Activated CD4-positive, alpha-beta T cell treated with anti-CD3 and anti-CD28 coated beads, Interleukin-2, Interleukin-6, amounts not matched to agents 100 ng/mL and 50 ng/mL, durations not matched to agents 16 hours and 8 hours (primary cell): ENCODE measurements around the gene ME3.
"Not testable (repeated sequence)": the region's sequence is repeated elsewhere in the genome, so short reads cannot be mapped to it uniquely, and the experiment has no call there.

Source experiments
- DNase-seq: peaks from one replicate; pipeline ENCODE4 v3.0.0-alpha.2; 2020

The ME3 gene

DNA sequence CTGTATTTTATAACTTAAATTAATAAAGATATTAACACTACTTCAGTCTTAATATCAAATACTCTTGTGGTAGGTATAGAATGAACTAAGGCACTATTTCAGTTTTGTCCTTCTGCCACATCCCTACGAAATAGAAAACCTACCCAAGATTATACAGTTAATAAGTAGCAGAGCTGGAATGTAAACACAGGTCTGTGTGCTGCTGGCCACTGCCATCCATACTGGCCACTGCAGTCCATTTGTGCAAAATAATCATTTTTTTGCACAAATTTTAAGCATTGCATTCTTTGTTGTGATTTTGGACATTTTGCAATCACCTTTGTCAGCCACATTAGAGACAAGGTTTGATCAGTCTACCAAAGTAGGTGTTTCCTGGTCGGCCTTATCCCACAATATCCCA lies 91.9 kb downstream of the ME3 start:
- no peak for DNase-seq

DNA sequence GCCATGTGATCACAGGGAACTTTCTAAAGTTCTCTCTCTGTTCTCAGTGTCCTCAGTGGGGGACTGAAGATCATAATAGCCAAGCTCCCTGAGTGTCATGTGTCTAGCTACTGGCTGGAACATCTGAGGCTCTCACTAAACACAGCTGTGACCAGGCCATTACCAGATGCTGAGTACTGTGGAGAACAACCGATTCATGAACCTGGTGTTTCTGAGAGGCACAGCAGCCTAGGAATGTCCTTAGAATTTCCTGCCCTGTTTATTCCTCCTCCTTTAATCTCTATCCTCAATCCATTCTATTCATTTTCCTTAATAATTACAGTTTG lies 93.0 kb downstream of the ME3 start:
- DNase-seq = no peak

DNA sequence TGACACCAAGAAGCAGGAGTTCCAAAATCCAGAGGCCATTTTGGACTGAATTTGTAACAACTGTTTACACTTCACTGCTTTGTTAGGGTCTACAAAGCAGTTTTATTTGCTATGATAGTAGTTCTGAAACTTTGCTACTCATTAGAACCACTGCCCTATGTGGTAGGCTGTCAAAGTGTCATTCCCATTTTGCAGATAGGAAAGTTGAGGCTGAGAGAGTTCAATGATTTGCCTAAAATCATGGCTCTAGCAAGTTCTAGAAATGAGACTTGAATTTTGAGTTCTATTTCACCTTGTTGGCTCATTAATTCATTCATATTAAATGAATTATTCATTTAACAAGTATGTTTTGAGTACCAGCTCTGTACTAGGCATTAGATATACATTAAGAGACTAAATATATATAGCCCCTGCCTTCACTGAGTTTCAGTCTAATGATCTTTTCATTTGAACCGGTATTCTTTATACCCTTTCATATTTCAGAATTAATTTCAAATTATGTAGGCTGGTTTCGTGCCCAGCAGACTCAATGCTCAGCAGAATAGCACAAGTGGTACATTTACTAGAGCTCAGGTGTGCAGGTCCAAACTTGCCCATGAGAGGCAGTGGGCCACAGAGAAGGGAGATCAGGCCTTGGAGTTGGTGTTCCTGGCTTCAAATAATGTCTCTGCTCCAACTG lies 93.5 kb downstream of the ME3 start:
- DNase-seq = no peak

DNA sequence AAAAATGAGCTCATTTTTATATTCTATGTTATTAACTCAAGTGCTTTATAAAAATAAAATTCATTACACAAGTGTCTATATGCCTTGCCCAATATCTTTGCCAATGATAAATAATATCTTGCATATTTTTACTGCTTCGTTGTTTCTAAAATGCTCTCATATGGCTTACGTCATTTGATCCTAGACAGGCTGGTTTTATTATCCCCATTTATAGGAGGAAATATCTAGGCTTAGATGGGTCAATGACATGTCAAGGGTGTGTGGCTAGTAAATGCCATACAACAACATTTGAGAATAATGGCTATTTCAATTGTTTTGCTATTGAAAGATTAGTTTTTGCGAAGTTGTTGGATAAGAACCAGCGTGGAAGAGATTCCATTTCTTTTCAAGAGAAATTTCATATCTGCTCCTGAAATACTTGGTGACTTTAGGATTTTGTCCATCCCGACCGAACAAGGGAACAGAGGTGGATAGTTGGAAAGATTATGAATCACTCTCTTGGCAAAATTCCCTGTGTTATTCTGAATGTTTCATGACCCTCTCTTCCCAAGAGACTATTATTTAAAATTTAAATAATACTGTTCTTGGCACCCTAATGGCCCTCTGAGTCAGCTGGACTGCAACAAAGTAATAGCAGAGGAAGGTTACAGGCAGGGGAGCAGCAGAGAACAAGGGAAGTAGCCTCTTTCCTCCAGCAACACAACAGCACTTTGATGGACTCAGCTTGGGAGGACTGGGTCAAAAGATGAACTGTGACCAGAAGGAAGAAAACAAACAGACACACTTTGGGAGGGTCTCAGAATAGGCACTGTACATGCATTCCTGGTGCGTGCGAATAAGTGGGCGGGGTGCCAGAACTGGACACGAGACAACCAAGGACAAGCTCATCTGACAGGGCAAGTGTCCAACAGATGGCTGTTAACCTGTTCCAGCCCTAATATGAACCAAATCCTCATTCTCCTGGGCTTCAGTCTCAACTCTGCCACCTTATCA lies 94.5 kb downstream of the ME3 start:
- no peak for DNase-seq

DNA sequence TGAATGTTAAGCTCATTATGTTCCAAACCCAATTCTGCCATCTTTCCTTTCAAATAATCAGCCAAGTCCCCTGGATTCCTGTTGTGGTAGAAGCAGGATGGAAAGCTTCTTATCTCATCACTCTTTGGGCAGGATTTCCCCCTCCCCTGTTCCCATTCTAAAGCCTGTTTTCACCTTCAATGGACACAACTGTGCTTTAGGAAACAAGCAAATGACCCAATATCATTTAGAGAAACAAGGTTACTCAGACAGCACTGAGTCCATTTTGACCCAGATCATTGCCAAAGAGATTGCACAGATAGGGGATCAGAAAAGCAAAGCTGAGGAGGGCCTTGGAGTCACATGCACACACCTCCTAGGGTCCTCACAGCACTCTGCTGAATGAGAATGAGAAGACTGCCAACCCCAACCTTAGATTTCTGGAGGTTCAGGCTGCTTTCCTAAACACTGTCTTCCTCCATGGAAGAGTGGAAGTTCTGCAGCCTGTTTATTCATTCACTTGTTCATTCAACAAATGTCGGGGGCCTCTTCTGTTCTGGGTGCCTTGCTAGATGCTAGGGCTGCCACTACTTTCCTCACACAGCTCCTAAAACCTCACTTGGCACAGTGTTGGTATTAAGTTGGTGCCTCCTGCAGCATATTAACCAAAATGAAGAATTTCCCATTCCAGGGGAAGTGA lies 95.3 kb downstream of the ME3 start:
- no peak for DNase-seq

DNA sequence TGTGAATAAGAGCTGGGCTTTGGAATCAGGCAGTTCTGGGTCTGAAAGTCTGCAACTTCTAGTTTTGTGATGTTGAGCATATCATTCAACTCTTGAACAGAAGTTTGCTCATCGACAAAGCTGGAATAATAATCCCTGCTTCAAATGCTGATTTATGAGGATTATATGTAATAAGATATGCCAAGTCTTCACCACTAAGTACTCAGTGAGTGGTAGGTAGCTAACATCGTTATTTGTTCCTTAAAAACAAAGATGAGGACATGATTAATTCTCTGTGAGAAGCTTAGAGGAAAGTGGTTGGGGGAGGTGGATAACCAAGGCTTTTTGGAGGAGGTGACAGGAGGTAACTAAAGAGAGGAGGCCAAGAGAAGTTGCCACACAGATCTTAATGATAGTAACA lies 96.5 kb downstream of the ME3 start:
- no peak for DNase-seq

DNA sequence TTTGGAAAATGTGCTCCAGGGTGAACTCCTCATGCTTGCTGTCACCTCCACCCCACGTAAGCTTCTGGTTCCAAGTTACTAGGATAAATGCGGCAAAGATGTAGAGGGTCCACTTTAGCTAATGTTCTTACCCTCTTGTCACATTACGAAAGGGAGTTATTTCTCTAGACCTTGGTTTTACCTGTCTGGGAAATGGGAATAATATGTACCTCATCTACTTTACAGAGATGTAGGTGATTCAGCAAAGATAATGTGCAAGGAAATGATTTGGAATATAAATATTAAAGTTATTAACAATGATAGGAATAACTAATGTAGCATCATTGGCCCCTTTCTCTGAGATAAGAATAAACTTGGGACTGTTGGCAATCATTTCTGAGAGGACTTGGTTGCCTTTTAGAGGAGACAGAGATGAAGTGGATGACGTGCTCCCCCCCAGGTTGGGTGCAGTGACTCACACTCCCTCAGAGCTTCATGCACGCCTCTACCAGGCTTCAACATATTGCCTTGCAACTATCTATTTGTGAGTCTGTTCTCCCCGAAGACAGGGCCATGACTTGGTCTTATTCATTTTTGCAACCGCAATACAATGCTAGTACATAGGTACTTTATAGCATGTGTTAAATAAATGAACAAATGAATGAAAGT lies 97.1 kb downstream of the ME3 start:
- no peak for DNase-seq

DNA sequence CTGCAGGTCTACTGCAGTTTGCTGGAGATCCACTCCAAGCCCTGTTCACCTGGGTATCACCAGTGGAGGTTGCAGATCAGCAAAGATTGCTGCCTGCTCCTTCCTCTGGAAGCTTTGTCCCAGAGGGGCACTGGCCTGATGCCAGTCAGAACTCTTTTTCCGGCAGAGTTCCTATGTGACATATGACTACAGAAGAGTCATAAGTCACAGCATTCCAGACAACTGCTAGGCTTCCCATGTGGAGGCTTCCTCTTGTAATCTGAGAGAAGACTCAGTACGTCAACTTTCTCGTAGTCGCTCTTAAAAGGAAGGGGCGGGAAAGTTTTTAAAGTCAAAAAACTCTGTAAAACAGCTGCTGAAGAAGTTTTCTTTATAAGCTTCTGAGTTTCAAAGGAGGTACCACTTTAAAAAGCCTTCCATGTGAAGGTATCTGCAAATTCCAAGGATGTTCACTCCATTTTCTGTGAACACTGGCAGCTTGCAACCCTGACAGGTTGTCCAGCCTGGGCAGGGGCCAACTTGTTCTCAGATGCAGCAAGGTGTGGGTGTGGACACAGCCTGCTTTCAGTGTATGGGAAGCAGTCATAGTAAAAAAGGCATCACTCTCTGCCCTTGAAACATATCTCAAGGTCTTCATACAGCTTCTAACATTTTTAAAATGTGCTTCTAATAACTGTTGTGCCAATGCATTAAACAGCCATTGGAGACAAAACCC lies 97.8 kb downstream of the ME3 start:
- no peak for DNase-seq

DNA sequence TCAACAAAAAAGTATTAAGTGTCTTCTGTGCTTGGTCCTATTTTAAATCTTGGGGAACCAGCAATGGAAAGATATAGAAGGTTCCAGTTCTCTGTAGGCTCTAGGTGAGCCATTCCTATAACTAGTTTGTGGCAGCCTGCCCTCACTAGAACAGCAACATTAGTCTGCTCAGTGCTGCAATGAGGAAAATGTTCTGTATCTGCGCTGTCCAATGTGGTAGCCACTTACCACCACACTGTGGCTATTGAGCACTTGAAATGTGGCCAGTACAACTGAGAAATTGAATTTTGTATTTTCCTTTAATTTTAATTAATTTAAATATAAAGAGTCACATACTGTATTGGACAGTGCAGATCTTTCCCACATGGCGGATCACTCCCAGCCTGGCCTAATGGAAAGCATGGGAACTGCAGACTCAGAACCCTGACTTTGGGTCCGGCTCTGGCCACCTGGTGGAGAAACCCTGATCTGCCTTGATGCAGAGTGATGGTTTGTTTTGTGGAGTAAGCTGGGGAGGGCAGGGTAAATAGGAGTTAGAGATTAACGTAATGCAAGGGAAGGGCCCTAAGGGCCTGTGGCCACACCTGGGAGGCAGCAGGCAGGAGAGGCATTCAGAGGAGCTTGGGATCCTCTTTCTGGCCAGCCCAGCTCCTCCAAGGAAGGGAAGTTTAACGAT lies 101.0 kb downstream of the ME3 start:
- no peak for DNase-seq

DNA sequence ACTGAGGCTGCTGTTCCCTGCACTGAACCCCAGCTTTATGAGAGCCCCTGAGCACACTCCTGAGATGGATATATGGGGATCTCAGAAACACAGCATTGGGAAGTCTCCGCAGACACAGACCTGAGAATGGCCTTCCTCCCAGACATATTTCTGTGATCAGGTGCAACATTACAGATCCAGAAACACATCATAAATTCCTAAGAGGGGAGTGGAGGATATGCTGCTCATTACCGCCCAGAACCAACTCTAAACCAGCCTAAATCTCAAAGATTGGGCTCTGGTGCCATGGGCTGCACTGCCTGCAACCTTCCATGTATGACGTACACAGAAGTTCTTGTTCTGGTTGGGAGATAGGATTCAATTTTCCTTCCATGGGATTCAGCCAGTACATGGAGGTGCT lies 102.0 kb downstream of the ME3 start:
- no peak for DNase-seq

DNA sequence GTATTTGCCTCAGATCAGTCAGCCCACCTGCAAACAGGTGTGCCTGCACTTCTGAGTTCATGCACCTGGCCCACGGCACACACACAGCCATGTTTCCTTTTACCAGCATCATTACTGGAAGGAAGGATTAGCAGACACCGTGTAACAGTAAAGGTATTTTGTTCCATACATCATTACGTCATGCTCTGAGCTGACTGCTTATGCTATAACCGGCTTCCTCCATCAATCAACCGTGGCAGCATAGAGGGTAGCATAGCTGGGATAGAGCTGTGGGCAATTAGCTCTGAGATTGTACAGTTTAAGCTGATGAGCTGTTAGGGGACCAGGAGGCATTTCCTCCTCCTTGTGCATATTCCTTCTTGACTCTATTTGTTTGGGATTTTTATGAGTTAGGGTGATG lies 102.4 kb downstream of the ME3 start:
- no peak for DNase-seq

DNA sequence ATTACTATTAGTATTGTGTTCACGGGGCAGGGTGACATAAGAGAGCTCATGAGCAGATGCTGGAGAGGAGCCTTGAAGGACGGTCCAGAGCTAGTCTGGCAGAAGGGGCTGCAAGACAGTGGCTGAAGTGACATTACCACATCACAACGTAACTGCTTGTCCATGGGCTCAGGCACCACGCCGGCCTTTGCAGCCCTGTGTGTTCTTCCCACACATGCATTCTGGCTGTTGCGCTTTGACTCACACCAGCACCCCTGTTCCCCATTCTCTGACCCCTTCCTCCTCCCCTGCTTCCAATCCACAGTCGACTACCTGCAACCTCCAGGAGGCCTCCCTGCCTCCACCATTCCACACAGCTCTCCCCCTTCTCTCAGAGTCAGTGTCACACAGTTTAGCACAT lies 103.3 kb downstream of the ME3 start:
- DNase-seq = no peak

DNA sequence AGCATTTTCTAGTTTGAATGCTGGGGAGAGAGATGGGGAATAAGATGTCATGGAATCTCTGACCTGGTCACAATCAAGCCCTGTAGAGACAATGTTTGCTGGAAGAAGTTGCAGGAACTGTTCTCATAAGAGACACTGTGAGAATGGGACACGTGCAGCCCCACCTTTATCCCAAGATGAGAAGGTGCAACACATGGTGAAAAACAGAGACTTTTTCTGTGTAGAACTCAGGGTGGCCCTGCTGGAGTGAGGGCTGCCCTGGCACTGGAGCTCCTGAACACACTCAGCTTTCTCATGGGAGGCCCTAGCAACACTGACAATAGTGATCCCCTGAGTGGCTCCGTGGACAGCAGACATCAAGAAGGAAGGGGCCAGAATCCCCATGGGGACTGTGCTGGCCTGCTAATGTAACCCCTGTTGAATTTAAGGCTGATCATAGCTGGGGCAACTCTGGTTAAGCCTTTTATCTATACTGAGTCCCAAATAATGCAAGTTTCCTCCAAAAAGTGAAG lies 106.6 kb downstream of the ME3 start:
- no peak for DNase-seq

DNA sequence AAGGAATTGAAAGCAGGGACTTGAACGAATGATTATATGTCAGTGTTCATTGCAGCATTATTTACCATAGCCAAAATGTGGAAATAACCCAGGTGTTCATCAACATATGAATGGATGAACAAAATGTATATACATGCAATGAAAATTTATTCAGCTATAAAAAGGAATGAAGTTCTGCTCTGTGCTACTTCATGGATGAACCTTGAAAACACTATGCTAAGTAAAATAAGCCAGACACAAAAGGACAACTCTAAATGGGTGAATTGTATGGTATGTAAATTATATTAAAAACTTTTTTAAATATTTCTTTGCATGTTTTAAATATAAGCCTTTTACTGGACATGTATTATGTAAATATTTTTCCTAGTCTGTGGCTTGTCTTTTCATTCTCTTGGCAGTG lies 107.0 kb downstream of the ME3 start:
- DNase-seq = no peak

DNA sequence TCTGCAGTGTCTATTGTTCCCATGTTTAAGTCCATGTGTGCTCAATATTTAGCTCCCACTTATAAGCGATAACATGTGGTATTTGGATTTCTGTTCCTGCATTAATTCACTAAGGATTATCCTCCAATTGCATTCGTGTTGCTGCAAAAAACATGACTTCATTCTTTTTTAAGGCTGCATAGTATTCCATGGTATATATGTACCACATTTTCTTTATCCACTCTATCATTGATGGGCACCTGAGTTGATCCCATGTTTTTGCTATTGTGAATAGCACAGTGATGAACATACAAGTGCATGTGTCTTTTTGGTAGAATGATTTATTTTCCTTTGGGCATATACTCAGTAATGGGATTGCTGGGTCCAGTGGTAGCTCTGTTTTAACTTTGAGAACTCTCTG lies 109.6 kb downstream of the ME3 start:
- not testable (repeated sequence) for DNase-seq

DNA sequence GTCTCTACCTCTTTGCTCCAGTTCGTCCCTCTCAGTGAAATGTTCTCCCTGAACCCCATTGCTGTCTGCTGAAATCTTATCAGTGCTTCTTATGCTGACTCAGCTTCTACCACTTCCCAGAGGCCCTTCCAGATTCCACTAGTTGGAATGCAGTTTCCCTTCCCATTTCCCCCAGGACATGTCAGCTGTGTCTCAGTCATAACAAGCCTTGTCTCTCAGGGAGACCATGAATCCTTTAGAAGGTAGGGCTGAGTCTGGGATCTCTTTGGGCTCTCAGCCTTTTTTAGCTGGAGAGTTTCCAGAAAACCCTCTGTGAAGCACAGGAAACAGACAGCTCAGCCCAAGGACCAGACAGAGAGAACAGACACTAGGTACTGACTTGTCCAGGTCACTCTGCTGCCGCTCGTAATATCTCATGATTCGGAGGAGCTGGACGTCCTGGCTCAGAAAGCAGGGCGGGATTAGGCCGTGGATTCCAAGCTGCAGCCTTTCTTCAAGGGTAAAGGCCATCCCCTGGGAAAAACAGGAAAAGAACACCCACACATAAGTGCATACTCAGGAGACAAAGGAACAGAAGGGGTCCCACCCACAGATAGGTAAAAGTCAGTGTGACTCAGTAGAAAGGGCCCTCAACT lies 113.0 kb downstream of the ME3 start:
- no peak for DNase-seq

DNA sequence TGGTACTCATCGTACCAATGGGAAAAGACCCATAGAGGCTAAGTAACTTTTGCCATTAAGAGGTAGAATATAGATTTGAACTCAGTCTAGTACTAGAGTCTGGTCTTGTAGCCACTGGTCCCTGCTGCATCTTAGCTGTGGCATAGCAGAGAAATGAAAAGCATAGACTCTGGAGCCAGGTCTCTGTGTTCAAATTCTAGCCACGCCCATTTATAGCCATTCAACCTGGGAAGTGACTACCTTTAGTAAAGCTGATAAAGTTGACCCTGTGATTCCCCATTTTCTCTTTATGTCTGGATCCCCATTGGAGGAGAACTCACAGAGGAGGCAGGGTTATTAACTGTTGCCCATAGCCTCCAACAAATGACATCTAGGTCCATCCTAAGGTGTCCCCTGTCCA lies 113.6 kb downstream of the ME3 start:
- no peak for DNase-seq

DNA sequence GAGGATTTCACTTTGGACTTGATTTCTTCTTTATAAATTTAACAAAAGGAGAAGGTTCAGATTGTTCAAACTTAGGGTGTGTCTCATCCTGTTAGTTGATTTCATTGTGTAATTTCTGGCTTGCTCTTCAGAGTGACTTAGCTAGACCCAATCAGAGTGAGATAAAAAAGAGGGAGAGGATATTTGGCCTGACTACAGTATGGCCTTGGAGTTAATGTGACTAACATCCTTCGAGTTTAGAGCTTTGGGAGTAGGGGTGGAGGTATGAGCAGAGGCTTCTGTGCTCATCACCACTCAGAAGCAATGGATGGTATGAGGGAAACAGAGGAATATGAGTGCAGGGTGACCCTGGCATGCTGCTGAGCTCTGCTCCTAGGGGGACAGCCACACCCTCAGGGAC lies 114.2 kb downstream of the ME3 start:
- DNase-seq = no peak

DNA sequence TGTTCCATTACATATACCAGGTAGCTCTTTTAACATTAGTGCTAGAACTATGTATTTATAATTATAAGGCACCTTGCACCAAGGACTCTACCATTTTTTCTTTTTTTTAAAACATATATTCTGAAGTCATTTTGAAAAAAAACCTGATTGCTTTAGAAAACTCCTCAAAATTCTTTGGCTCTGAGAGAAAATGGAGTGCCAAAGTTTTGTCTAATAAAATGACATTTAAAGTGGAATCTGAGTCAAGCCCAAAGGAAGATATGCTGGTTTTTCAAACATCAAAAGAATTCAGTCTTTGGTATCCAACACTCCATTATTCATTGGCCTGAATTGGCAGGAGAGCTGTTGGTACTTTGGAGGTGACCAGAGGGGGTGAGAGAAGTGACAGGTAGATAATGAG lies 116.5 kb downstream of the ME3 start:
- no peak for DNase-seq

DNA sequence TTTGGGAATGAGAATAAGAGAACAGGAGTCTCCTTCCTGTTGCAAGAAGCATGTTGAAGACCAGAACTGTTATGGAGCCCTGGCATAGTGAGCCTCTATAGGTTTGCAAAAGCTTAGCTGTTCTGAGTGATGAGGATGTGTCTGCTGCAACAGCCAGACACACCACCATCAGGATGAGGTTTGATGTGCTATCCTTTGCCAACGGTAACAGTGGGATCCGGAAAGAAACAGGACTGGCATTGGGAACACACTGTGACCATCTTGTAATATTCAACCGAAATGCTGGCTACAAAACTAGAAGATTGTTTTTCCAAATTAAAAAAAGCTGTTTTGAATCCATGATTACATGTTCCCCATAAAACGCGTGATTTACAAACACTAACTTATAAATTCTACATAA lies 117.0 kb downstream of the ME3 start:
- no peak for DNase-seq

DNA sequence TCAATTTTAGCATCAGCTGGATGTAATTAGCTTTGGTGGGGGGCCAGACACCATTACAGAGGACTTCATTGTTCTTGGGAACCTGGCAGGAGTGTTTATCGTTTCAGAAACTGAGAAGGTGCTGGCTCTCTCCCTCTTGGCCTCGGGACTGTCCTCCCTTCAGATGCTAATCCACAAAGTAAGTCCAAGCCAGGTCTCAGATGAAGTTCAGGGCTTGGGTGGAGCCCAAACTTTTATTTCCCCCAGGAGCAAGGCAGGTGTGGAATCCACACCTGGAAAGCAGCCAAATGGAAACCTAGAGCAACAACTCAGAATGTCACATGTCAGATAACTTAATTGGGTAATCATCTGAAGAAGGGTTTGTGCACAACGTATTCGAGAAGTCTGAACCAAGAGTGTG lies 119.2 kb downstream of the ME3 start:
- DNase-seq = no peak
